ENCODE data around the gene FILIP1L.

DNA sequence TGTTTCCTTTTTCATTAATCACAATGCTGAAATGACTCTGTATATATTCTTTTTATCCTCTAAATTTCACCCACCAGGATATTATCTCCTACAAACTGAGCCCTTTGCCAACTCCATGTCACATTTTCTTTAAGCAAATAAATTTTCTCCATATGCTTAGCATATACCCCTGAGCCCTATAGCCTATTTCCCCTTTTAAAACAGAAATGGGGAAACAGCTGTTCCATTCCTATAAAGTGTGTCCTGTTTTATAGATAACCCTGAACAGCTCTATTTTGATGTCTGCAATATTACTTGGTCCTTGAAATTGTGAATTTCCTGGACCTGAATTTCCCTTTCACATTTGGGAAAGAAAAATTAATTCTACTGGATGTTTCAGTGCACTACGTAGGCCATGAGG lies 15.6 kb upstream of the FILIP1L start:
- TF ChIP-seq EP300 (IDR thresholded peaks at IDR 0.05) (no peak), POLR2A (IDR thresholded peaks at IDR 0.05) (no peak), POLR2AphosphoS5 (IDR thresholded peaks at IDR 0.05) (no peak)
- TF ChIP-seq, protein P1, sequence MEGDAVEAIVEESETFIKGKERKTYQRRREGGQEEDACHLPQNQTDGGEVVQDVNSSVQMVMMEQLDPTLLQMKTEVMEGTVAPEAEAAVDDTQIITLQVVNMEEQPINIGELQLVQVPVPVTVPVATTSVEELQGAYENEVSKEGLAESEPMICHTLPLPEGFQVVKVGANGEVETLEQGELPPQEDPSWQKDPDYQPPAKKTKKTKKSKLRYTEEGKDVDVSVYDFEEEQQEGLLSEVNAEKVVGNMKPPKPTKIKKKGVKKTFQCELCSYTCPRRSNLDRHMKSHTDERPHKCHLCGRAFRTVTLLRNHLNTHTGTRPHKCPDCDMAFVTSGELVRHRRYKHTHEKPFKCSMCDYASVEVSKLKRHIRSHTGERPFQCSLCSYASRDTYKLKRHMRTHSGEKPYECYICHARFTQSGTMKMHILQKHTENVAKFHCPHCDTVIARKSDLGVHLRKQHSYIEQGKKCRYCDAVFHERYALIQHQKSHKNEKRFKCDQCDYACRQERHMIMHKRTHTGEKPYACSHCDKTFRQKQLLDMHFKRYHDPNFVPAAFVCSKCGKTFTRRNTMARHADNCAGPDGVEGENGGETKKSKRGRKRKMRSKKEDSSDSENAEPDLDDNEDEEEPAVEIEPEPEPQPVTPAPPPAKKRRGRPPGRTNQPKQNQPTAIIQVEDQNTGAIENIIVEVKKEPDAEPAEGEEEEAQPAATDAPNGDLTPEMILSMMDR (IDR thresholded peaks at IDR 0.05), result no peak
